H1 (cell line): ENCODE measurements around the gene HS1BP3. TPM values are rescaled to one million over a fixed set of nuclear protein-coding genes. Genes with fewer than 3 reads are reported as not detected.

Source experiments
- CTCF ChIA-PET: fragments of 300-600 bp; sonication (Branson Sonifier 250); formaldehyde crosslinking; loops from one replicate; lab custom pipeline; 2021; ENCODE audit not compliant: partially characterized antibody; lab: Charles Lee
- POLR2A ChIA-PET: fragments of 300-600 bp; sonication (Branson Sonifier 250); formaldehyde crosslinking; loops from one replicate; lab custom pipeline; 2021; ENCODE audit warnings: inconsistent platforms; ENCODE audit not compliant: partially characterized antibody; lab: Charles Lee
- DNase-seq, 2 experiments: peaks; one replicate each; pipeline versions ENCODE4 v3.0.0 to v3.0.0-alpha.2; 2010 to 2022; ENCODE audit warnings: low spot score in 2 of 2, low read depth in 1 of 2, mixed read lengths in 1 of 2
- FAIRE-seq: peaks from 2 replicates; lab custom pipeline; 2011; peaks lifted over from hg19 to GRCh38; lab: Jason Lieb, UNC
- H2AFZ ChIP-seq: 2 replicates; pipeline ENCODE4 v1.8.1; 2012; ENCODE audit warnings: low read length, inconsistent platforms
- H2AK5ac ChIP-seq: 2 replicates; pipeline ENCODE4 v1.6.1; 2013; ENCODE audit warnings: low read depth, low read length
- H2BK120ac ChIP-seq: replicated peaks from 2 replicates; pipeline ENCODE3; 2013; ENCODE audit warnings: low read depth, low read length, inconsistent platforms
- H2BK12ac ChIP-seq: 2 replicates; pipeline ENCODE4 v1.6.1; 2013; ENCODE audit warnings: low read depth, low read length
- H2BK15ac ChIP-seq: 2 replicates; pipeline ENCODE4 v1.6.1; 2013; ENCODE audit warnings: low read length
- H2BK20ac ChIP-seq: 2 replicates; pipeline ENCODE4 v1.6.1; 2013; ENCODE audit warnings: low read length
- H2BK5ac ChIP-seq: 2 replicates; pipeline ENCODE4 v1.6.1; 2013; ENCODE audit warnings: low read depth, low read length
- H3K14ac ChIP-seq: 2 replicates; pipeline ENCODE4 v1.6.1; 2013; ENCODE audit warnings: inconsistent platforms; ENCODE audit not compliant: insufficient read length
- H3K18ac ChIP-seq: 2 replicates; pipeline ENCODE4 v1.6.1; 2013; ENCODE audit warnings: low read length; ENCODE audit errors: extremely low read depth
- H3K23ac ChIP-seq: 2 replicates; pipeline ENCODE4 v1.6.1; 2013; ENCODE audit warnings: inconsistent platforms; ENCODE audit not compliant: insufficient read length
- H3K23me2 ChIP-seq: 2 replicates; pipeline ENCODE4 v1.6.1; 2013; ENCODE audit warnings: low read depth, low read length
- H3K27ac ChIP-seq: 2 replicates; pipeline ENCODE4 v1.6.1; 2011; ENCODE audit warnings: low read depth, low read length, inconsistent platforms
- H3K27me3 ChIP-seq, 4 experiments: replicated peaks in 1 of 4; 1 replicate in 1 of 4; 2 replicates in 3 of 4; pipeline versions ENCODE4 v1.6.1 to v1.8.1; 2011 to 2013; ENCODE audit warnings: low read length in 3 of 4, mild to moderate bottlenecking in 3 of 4, inconsistent platforms in 2 of 4, mixed read lengths in 2 of 4, moderate library complexity in 1 of 4; ENCODE audit not compliant: control insufficient read depth in 3 of 4, insufficient read depth in 3 of 4; ENCODE audit errors: extremely low read depth in 1 of 4
- H3K36me3 ChIP-seq, 4 experiments: 2 replicates each; pipeline versions ENCODE4 v1.6.1 to v1.8.1; 2011 to 2013; ENCODE audit warnings: mild to moderate bottlenecking in 4 of 4, low read length in 3 of 4, moderate library complexity in 2 of 4, control low read depth in 1 of 4, inconsistent platforms in 1 of 4; ENCODE audit not compliant: insufficient read depth in 4 of 4, control insufficient read depth in 2 of 4
- H3K4ac ChIP-seq: replicated peaks from 2 replicates; pipeline ENCODE3; 2013; ENCODE audit warnings: low read length, low read depth, mixed read lengths, inconsistent platforms; ENCODE audit not compliant: insufficient read length
- H3K4me1 ChIP-seq, 4 experiments: replicated peaks in 1 of 4; 1 replicate in 1 of 4; 2 replicates in 3 of 4; pipeline versions ENCODE4 v1.6.1 to v1.8.1; 2011 to 2013; ENCODE audit warnings: low read length in 3 of 4, inconsistent platforms in 2 of 4, mixed read lengths in 1 of 4; ENCODE audit not compliant: insufficient read depth in 4 of 4, control insufficient read depth in 3 of 4
- H3K4me2 ChIP-seq, 2 experiments: 2 replicates each; pipeline versions ENCODE4 v1.6.1 to v1.8.1; 2011 to 2013; ENCODE audit warnings: low read depth in 2 of 2, low read length in 2 of 2, control low read depth in 1 of 2, inconsistent platforms in 1 of 2, mild to moderate bottlenecking in 1 of 2; ENCODE audit not compliant: insufficient read depth in 1 of 2
- H3K4me3 ChIP-seq, 4 experiments: fragments of 200-600, 300-600 bp in 1 of 4; sonication (generic), shearing (Covaris generic), sonication (Bioruptor Twin) in 1 of 4; 2 replicates each; pipeline versions ENCODE4 v1.5.1 to v1.8.1; 2011 to 2016; ENCODE audit warnings: low read length in 4 of 4, low read depth in 3 of 4, control low read depth in 2 of 4, inconsistent platforms in 2 of 4, mild to moderate bottlenecking in 2 of 4, mixed read lengths in 1 of 4, moderate library complexity in 1 of 4; ENCODE audit not compliant: insufficient read depth in 2 of 4; ENCODE audit errors: extremely low read depth in 1 of 4
- H3K56ac ChIP-seq: replicated peaks from 2 replicates; pipeline ENCODE3; 2013; ENCODE audit warnings: low read depth, mild to moderate bottlenecking, mixed read lengths, low read length, inconsistent platforms; ENCODE audit not compliant: insufficient read length
- H3K79me1 ChIP-seq: 2 replicates; pipeline ENCODE4 v1.6.1; 2013; ENCODE audit warnings: low read depth, low read length, control low read depth
- H3K79me2 ChIP-seq, 2 experiments: 2 replicates each; pipeline versions ENCODE4 v1.6.1 to v1.8.1; 2012 to 2013; ENCODE audit warnings: low read length in 2 of 2, mild to moderate bottlenecking in 2 of 2, inconsistent platforms in 1 of 2; ENCODE audit not compliant: insufficient read depth in 2 of 2, control insufficient read depth in 1 of 2
- H3K9ac ChIP-seq, 4 experiments: replicated peaks in 1 of 4; 1 replicate in 1 of 4; 2 replicates in 3 of 4; pipeline versions ENCODE4 v1.6.1 to v1.8.1; 2011 to 2013; ENCODE audit warnings: low read depth in 3 of 4, low read length in 3 of 4, control low read depth in 2 of 4, mild to moderate bottlenecking in 2 of 4, moderate library complexity in 2 of 4, inconsistent platforms in 1 of 4; ENCODE audit errors: extremely low read depth in 1 of 4
- H3K9me3 ChIP-seq, 2 experiments: 2 replicates each; pipeline versions ENCODE4 v1.6.1 to v1.8.1; 2012 to 2013; ENCODE audit warnings: mild to moderate bottlenecking in 2 of 2, moderate library complexity in 2 of 2, control low read depth in 1 of 2, inconsistent platforms in 1 of 2, low read depth in 1 of 2, low read length in 1 of 2, mixed read lengths in 1 of 2; ENCODE audit not compliant: insufficient read depth in 2 of 2
- H4K20me1 ChIP-seq, 2 experiments: replicated peaks in 1 of 2; 2 replicates each; pipeline versions ENCODE3 to v1.8.1; 2011 to 2013; ENCODE audit warnings: inconsistent platforms in 2 of 2, low read length in 2 of 2, mild to moderate bottlenecking in 1 of 2; ENCODE audit not compliant: insufficient read depth in 2 of 2, control insufficient read depth in 1 of 2
- H4K5ac ChIP-seq: 2 replicates; pipeline ENCODE4 v1.6.1; 2013; ENCODE audit warnings: low read length, low read depth, mixed read lengths, inconsistent platforms; ENCODE audit not compliant: insufficient read length
- H4K8ac ChIP-seq: 2 replicates; pipeline ENCODE4 v1.8.0; 2013; ENCODE audit warnings: mild to moderate bottlenecking, moderate library complexity, low read length, inconsistent platforms; ENCODE audit not compliant: insufficient read depth; ENCODE audit errors: extremely low read depth
- H4K91ac ChIP-seq: replicated peaks from 2 replicates; pipeline ENCODE3; 2013; ENCODE audit warnings: low read length, mixed read lengths, inconsistent platforms; ENCODE audit not compliant: insufficient read length
- HDAC6 ChIP-seq: IDR thresholded peaks from one replicate; pipeline ENCODE4 v1.7.1; 2012; ENCODE audit warnings: low read depth, mild to moderate bottlenecking, inconsistent platforms, low read length, moderate library complexity
- POLR2A ChIP-seq, 2 experiments: IDR thresholded peaks; 1 replicate in 1 of 2; 2 replicates in 1 of 2; pipeline ENCODE4 v1.6.1; 2011; ENCODE audit warnings: low read depth in 2 of 2, low read length in 2 of 2, mild to moderate bottlenecking in 2 of 2; ENCODE audit errors: control extremely low read depth in 1 of 2
- POU5F1 ChIP-seq: IDR thresholded peaks from 2 replicates; pipeline ENCODE4 v1.6.1; 2011; ENCODE audit warnings: low read depth, mild to moderate bottlenecking, low read length, moderate library complexity
- WGBS, 2 experiments: shearing (Covaris generic) in 1 of 2; methylation state at CpG; one replicate each; pipeline versions ENCODE4 v1.1.6 to v1.1.7; 2013 to 2015; ENCODE audit warnings: low lambda C conversion rate in 2 of 2, mixed read lengths in 2 of 2, inconsistent platforms in 1 of 2, low coverage in 1 of 2, missing lambda C conversion rate in 1 of 2; ENCODE audit not compliant: insufficient replicate concordance in 2 of 2, insufficient coverage in 1 of 2, insufficient read length in 1 of 2; ENCODE audit errors: extremely low coverage in 1 of 2, missing lambda C conversion rate in 1 of 2; 5-methylcytosine and 5-hydroxymethylcytosine counted together
- polyA plus RNA-seq, 7 experiments: library from polyadenylated mRNA; depleted of rRNA in 3 of 7; stranded (reverse) in 5 of 7; unstranded in 2 of 7; fragments of >200 nt in 5 of 7; fragments of 200-250 nt in 2 of 7; gene quantifications; 1 replicate in 5 of 7; 2 replicates in 1 of 7; 4 replicates in 1 of 7; pipeline versions ENCODE4 v1.2.1 to v1.2.3, GENCODE V29; 2011 to 2013; ENCODE audit warnings: missing spikeins in 2 of 7, mixed read lengths in 2 of 7
- total RNA-seq: library from RNA; stranded (reverse); fragmentation: NEBNext Ultra II Directional; extraction: Animal tissue kit (Norgen Biotek cat#: 25700); gene quantifications from 2 replicates; pipeline ENCODE4 v1.2.1, GENCODE V29; 2021

The HS1BP3 gene
- total and polyA plus RNA-seq, 2 of the 8 experiments (the other 6 are each of a cell fraction or from before 2014, with no cell fraction given) = 11.1 to 11.3 TPM

GRCh38 chr2:20585359-20585709 is 65.6 kb downstream of the HS1BP3 start:
- no peak for FAIRE-seq

More at GRCh38 chr2:20585359-20585709, 65.6 kb downstream of the HS1BP3 start:
- H3K9ac ChIP-seq = no peak overlapping the region
- no peak for DNase-seq
- no peak overlapping the region for H2AFZ ChIP-seq
- TF ChIP-seq POU5F1 = no peak
- no peak for TF ChIP-seq HDAC6
- no peak for TF ChIP-seq POLR2A (IDR thresholded peaks at IDR 0.05; ENCODE audit: control extremely low read depth in 1 of 2, low read depth in 2 of 2, low read length in 2 of 2)
- H4K20me1 ChIP-seq = no peaks in the 10 kb centered on the region
- no peak overlapping the region for H3K4me3 ChIP-seq
- no peaks in the 10 kb centered on the region for H3K36me3 ChIP-seq
- POLR2A ChIA-PET = interaction anchor here (1.2 to 3.1 kb wide), 5 partner anchors 9 to 138 kb away, joined by 3 to 23 read pairs (median 6); partner anchors contain the start of gene RHOB
- H3K4me1 ChIP-seq = peaks cover 7 to 16% (median 11%) of the 10 kb centered on the region in 4 experiments
- no peak overlapping the region for H3K4ac ChIP-seq
- peak overlapping the region; percentile 1; the same call in 1 of the 2 replicates for H3K18ac ChIP-seq
- H3K27me3 ChIP-seq = no peaks in the 10 kb centered on the region
- H2BK5ac ChIP-seq = peak overlapping the region; percentile 98; the same call in 1 of the 2 replicates
- peaks cover 3% of the 10 kb centered on the region; the same call in 1 of the 2 replicates for H3K23me2 ChIP-seq
- WGBS, 2 experiments = 87% methylated on average over 5 of the region's 5 CpGs; no CpG with 5 or more reads in 1 of the 2 experiments
- no peak overlapping the region; a peak in 1 of 4 replicates for H3K4me2 ChIP-seq
- H2BK120ac ChIP-seq = no peak overlapping the region
- H4K91ac ChIP-seq = peak overlapping the region; percentile 95
- H3K79me1 ChIP-seq = no peaks in the 10 kb centered on the region
- H4K8ac ChIP-seq = no peak overlapping the region
- no peak overlapping the region for H4K5ac ChIP-seq
- no peak overlapping the region for H3K27ac ChIP-seq
- H3K79me2 ChIP-seq = no peaks in the 10 kb centered on the region
- no peak overlapping the region for H3K56ac ChIP-seq
- CTCF ChIA-PET = interaction anchor here (0.6 to 8.7 kb wide), 16 partner anchors 9 to 206 kb away, joined by 3 to 53 read pairs (median 4); no protein-coding TSS in a partner anchor
- H2BK12ac ChIP-seq = peak overlapping the region; percentile 100
- H2BK15ac ChIP-seq = peak overlapping the region; percentile 65; the same call in 1 of the 2 replicates
- H2AK5ac ChIP-seq = peak overlapping the region; percentile 98; the same call in 1 of the 2 replicates
- peaks cover 5 to 6% of the 10 kb centered on the region in 2 experiments; a peak in 2 of 4 replicates for H3K9me3 ChIP-seq
- peak overlapping the region; percentile 97; the same call in 1 of the 2 replicates for H2BK20ac ChIP-seq
- H3K14ac ChIP-seq = no peak overlapping the region
- no peak overlapping the region for H3K23ac ChIP-seq
